PC-3 (cell line): ENCODE data around the gene SLC24A3. TPM values are rescaled to one million over a fixed set of nuclear protein-coding genes. Genes with fewer than 3 reads are reported as not detected.

Experiments
- ATAC-seq: fragments of 200-7000 bp; cut with Tn5 transposase; 2 replicates; pipeline ENCODE4 v1.9.1; 2020; ENCODE audit warnings: mild to moderate bottlenecking, moderate library complexity
- BruUV-seq: library from RNA; stranded (reverse); fragments of 400-500 nt; replicated peaks from 2 replicates; lab custom pipeline; 2021; lab: Mats Ljungman, UMichigan
- CTCF ChIA-PET: fragments of 300-600 bp; sonication (Branson Sonifier 250); formaldehyde crosslinking; loops from one replicate; lab custom pipeline; 2022; ENCODE audit warnings: antibody characterized with exemption; lab: Charles Lee
- POLR2A ChIA-PET: fragments of 300-600 bp; sonication (Branson Sonifier 250); formaldehyde crosslinking; loops from one replicate; lab custom pipeline; 2022; ENCODE audit warnings: antibody characterized with exemption; ENCODE audit not compliant: unreplicated experiment; lab: Charles Lee
- DNase-seq: peaks from one replicate; pipeline ENCODE4 v3.0.0-alpha.2; 2015
- H2AFZ ChIP-seq: fragments of 300-600 bp; sonication (generic); 2 replicates; pipeline ENCODE4 v1.6.0; 2016; ENCODE audit warnings: antibody characterized with exemption, low read length
- H3F3A ChIP-seq: fragments of 300-600 bp; sonication (generic); one replicate; pipeline ENCODE4 v1.6.0; 2017; ENCODE audit warnings: antibody characterized with exemption, low read length, control low read depth, mild to moderate bottlenecking; ENCODE audit not compliant: unreplicated experiment
- H3K27ac ChIP-seq: fragments of 300-600 bp; sonication (generic); 2 replicates; pipeline ENCODE4 v1.5.1; 2016; ENCODE audit warnings: mild to moderate bottlenecking, low read length
- H3K27me3 ChIP-seq: fragments of 300-600 bp; sonication (generic); 2 replicates; pipeline ENCODE4 v1.6.1; 2016; ENCODE audit warnings: low read length, mixed read lengths
- H3K36me3 ChIP-seq: fragments of 300-600 bp; sonication (generic); 2 replicates; pipeline ENCODE4 v1.6.1; 2016; ENCODE audit warnings: low read depth, mixed run types, low read length, mixed read lengths
- H3K4me1 ChIP-seq: fragments of 300-600 bp; sonication (generic); 2 replicates; pipeline ENCODE4 v1.5.1; 2016; ENCODE audit warnings: low read length; ENCODE audit not compliant: insufficient read depth
- H3K4me2 ChIP-seq: fragments of 300-600 bp; sonication (generic); 2 replicates; pipeline ENCODE4 v1.6.0; 2016; ENCODE audit warnings: low read length
- H3K4me3 ChIP-seq: fragments of 300-600 bp; sonication (generic); 2 replicates; pipeline ENCODE4 v1.5.1; 2016; ENCODE audit warnings: mild to moderate bottlenecking, low read length, mixed read lengths
- H3K79me2 ChIP-seq: fragments of 300-600 bp; sonication (generic); 2 replicates; pipeline ENCODE4 v1.6.1; 2017; ENCODE audit warnings: low read length, mixed read lengths
- H3K9ac ChIP-seq: fragments of 300-600 bp; sonication (generic); 2 replicates; pipeline ENCODE4 v1.6.0; 2016; ENCODE audit warnings: mild to moderate bottlenecking, low read length
- H3K9me2 ChIP-seq: fragments of 300-600 bp; sonication (generic); replicated peaks from 2 replicates; pipeline ENCODE4 v1.6.1; 2016; ENCODE audit warnings: mixed run types, low read length, mixed read lengths
- H3K9me3 ChIP-seq: fragments of 300-600 bp; sonication (generic); 2 replicates; pipeline ENCODE4 v1.6.1; 2016; ENCODE audit warnings: low read length, mixed read lengths
- H4K20me1 ChIP-seq: fragments of 300-600 bp; sonication (generic); 2 replicates; pipeline ENCODE4 v1.6.1; 2016; ENCODE audit warnings: low read length, mixed read lengths
- EZH2 ChIP-seq: fragments of 300-600 bp; sonication (generic); IDR thresholded peaks from one replicate; pipeline ENCODE4 v1.6.1; 2017; ENCODE audit warnings: antibody characterized with exemption, mild to moderate bottlenecking, low read length; ENCODE audit not compliant: unreplicated experiment
- EZH2phosphoT487 ChIP-seq: fragments of 300-600 bp; sonication (generic); IDR thresholded peaks from 2 replicates; pipeline ENCODE4 v1.6.1; 2018; ENCODE audit warnings: mild to moderate bottlenecking, antibody characterized with exemption, low read length, borderline replicate concordance
- intact Hi-C: fragments of 100-400 bp; cut with micrococcal nuclease; formaldehyde crosslinking; loops from 2 replicates; pipeline ENCODE4 v1.9.0; 2023
- total RNA-seq: library from RNA; depleted of rRNA; stranded (reverse); fragments of >200 nt; gene quantifications from 2 replicates; pipeline ENCODE4 v1.2.3, GENCODE V29; 2014
- TF ChIP-seq, protein P1 (sequence below): fragments of 300-600 bp; sonication (generic); conservative IDR thresholded peaks from 2 replicates; pipeline ENCODE4 v1.5.1; 2017; ENCODE audit warnings: antibody characterized with exemption, low read depth, mild to moderate bottlenecking, low read length

Gene SLC24A3
- total RNA-seq, 1 experiment from 2014 or later, result 0.11 TPM

DNA sequence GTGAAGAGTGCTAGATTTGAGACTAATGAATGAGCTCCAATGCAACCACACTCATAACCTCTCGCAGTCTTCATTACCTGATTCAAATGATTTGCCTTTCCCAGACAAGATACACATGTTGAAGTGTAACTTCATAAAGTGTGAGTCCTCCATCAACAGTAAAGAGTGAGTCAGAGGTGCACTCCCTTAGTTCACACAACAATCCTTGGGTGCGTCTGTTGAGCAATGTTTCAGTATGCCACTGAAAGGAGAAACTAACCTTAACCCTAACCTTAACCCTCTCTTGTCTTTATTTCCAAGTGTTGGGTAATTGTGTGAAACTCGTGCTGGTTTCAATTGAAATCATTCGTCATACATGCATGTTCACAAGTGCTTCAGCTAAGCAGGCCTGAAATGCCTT lies 524.6 kb downstream of the SLC24A3 start:
- no peaks in the 10 kb centered on the region for H3K9me3 ChIP-seq
- peak overlapping the region; percentile 96 for H3K27ac ChIP-seq
- ATAC-seq, result peak; percentile 79

DNA sequence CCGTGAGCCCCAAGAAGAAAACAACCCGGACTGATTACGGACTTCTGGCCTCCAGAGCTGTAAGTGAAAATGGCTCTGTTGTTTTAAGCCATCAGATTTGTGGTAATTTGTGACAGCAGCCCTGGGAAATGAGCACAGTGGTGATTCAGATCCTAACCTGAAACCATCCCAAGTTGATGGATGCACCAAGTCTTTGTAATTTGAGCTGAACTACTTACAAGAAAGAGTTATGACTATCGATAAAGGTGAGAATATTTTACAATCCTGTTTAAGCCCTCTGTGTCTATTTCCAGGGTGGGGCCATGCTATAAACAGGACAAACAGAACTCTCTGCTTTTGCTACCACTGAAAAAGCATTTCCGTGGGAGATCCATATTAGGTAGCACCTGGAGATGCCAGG lies 526.5 kb downstream of the SLC24A3 start:
- Histone ChIP-seq H3K4me1 (peaks cover 48% of the 10 kb centered on the region), H3K27me3 (no peaks in the 10 kb centered on the region), H3K9me2 (no peaks in the 10 kb centered on the region), H3K27ac (peak overlapping the region; percentile 77), H3K9ac (peak overlapping the region; percentile 68; the same call in 1 of the 2 replicates), H4K20me1 (no peaks in the 10 kb centered on the region), H2AFZ (no peak overlapping the region), H3K4me2 (peak overlapping the region; percentile 47), H3F3A (no peaks in the 10 kb centered on the region), H3K4me3 (no peak overlapping the region), H3K9me3 (no peaks in the 10 kb centered on the region), H3K79me2 (no peaks in the 10 kb centered on the region), H3K36me3 (no peaks in the 10 kb centered on the region)
- intact Hi-C loops, result no loop called here
- no TSS peak for BruUV-seq
- ChIA-PET CTCF (interaction anchor here (0.7 kb wide), 1 partner anchor 26 kb away, joined by 3 read pairs; no protein-coding TSS in a partner anchor), POLR2A (no interaction called here)
- DNase-seq, result peak; percentile 74
- no peak for TF ChIP-seq EZH2
- TF ChIP-seq, protein P1, sequence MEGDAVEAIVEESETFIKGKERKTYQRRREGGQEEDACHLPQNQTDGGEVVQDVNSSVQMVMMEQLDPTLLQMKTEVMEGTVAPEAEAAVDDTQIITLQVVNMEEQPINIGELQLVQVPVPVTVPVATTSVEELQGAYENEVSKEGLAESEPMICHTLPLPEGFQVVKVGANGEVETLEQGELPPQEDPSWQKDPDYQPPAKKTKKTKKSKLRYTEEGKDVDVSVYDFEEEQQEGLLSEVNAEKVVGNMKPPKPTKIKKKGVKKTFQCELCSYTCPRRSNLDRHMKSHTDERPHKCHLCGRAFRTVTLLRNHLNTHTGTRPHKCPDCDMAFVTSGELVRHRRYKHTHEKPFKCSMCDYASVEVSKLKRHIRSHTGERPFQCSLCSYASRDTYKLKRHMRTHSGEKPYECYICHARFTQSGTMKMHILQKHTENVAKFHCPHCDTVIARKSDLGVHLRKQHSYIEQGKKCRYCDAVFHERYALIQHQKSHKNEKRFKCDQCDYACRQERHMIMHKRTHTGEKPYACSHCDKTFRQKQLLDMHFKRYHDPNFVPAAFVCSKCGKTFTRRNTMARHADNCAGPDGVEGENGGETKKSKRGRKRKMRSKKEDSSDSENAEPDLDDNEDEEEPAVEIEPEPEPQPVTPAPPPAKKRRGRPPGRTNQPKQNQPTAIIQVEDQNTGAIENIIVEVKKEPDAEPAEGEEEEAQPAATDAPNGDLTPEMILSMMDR, result no peak
- no peak for TF ChIP-seq EZH2phosphoT487
- peak; percentile 34 for ATAC-seq

More for the DNA sequence above, 524.6 kb downstream of the SLC24A3 start:
- no peaks in the 10 kb centered on the region for H3K79me2 ChIP-seq
- no TSS peak for BruUV-seq
- peak overlapping the region; percentile 41 for H3K4me2 ChIP-seq
- ChIA-PET POLR2A (interaction anchor here (0.8 to 0.9 kb wide), 2 partner anchors 20 to 1230 kb away, joined by 5 to 7 read pairs; no protein-coding TSS in a partner anchor), CTCF (interaction anchor here (0.5 kb wide), 1 partner anchor 21 kb away, joined by 11 read pairs; no protein-coding TSS in a partner anchor)
- no peak overlapping the region for H3K4me3 ChIP-seq
- no peak overlapping the region for H2AFZ ChIP-seq
- DNase-seq, result peak; percentile 92
- no peaks in the 10 kb centered on the region for H4K20me1 ChIP-seq
- H3K9ac ChIP-seq, result peak overlapping the region; percentile 78
- H3K27me3 ChIP-seq, result no peaks in the 10 kb centered on the region
- no peak for TF ChIP-seq EZH2
- TF ChIP-seq, protein P1, result no peak
- TF ChIP-seq EZH2phosphoT487, result no peak
- H3F3A ChIP-seq, result no peaks in the 10 kb centered on the region
- H3K4me1 ChIP-seq, result peaks cover 48% of the 10 kb centered on the region
- H3K36me3 ChIP-seq, result no peaks in the 10 kb centered on the region
- H3K9me2 ChIP-seq, result no peaks in the 10 kb centered on the region
- intact Hi-C loops, result loop anchor here (2.0 kb wide), 2 partner anchors 22 to 40 kb away; partner anchors contain the start of gene RIN2

DNA sequence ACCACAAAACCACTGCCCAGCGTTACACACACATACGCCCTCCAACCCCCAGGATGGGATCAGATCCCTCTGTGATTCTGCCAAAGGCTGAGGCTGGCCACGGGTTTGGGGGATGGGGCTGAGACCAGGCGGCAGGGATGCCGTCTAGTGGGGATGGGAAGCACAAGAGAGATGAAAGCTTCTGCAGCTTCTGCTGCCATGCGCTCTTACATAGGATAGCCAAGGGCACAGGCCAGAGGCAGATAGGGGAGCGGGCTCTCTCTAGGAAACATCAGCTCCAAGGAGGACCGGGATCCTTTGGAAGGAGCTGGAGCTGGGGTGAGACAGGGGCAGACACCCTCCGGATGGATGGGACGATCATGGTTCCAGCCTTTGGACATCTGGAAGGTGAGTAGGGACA lies 526.9 kb downstream of the SLC24A3 start:
- no TSS peak for BruUV-seq
- CTCF ChIA-PET, result interaction anchor here (0.7 kb wide), 1 partner anchor 27 kb away, joined by 3 read pairs; no protein-coding TSS in a partner anchor

More for the DNA sequence above, 526.9 kb downstream of the SLC24A3 start:
- Histone ChIP-seq H3K27ac (peak overlapping the region; percentile 77), H3K9me3 (no peaks in the 10 kb centered on the region), H3K79me2 (no peaks in the 10 kb centered on the region), H2AFZ (no peak overlapping the region), H3K36me3 (no peaks in the 10 kb centered on the region), H3K4me2 (peak overlapping the region; percentile 47), H3K9me2 (no peaks in the 10 kb centered on the region), H3K4me1 (peaks cover 48% of the 10 kb centered on the region), H3K9ac (peak overlapping the region; percentile 25; the same call in 1 of the 2 replicates), H3K4me3 (no peak overlapping the region), H3K27me3 (no peaks in the 10 kb centered on the region), H4K20me1 (no peaks in the 10 kb centered on the region), H3F3A (no peaks in the 10 kb centered on the region)
- ATAC-seq (no peak), DNase-seq (no peak)
- POLR2A ChIA-PET, result no interaction called here
- TF ChIP-seq EZH2 (no peak), EZH2phosphoT487 (no peak)
- TF ChIP-seq, protein P1, result no peak
- intact Hi-C loops, result no loop called here
